H1 (cell line): ENCODE results near the gene U2AF1L4. TPM values are rescaled to one million over a fixed set of nuclear protein-coding genes. Genes with fewer than 3 reads are reported as not detected.

ENCODE experiments used
- CTCF ChIA-PET: fragments of 300-600 bp; sonication (Branson Sonifier 250); formaldehyde crosslinking; loops from one replicate; lab custom pipeline; 2021; ENCODE audit not compliant: partially characterized antibody; lab: Charles Lee
- POLR2A ChIA-PET: fragments of 300-600 bp; sonication (Branson Sonifier 250); formaldehyde crosslinking; loops from one replicate; lab custom pipeline; 2021; ENCODE audit warnings: inconsistent platforms; ENCODE audit not compliant: partially characterized antibody; lab: Charles Lee
- DNase-seq, 2 experiments: peaks; one replicate each; pipeline versions ENCODE4 v3.0.0 to v3.0.0-alpha.2; 2010 to 2022; ENCODE audit warnings: low spot score in 2 of 2, low read depth in 1 of 2, mixed read lengths in 1 of 2
- FAIRE-seq: peaks from 2 replicates; lab custom pipeline; 2011; peaks lifted over from hg19 to GRCh38; lab: Jason Lieb, UNC
- H2AFZ ChIP-seq: 2 replicates; pipeline ENCODE4 v1.8.1; 2012; ENCODE audit warnings: low read length, inconsistent platforms
- H2AK5ac ChIP-seq: 2 replicates; pipeline ENCODE4 v1.6.1; 2013; ENCODE audit warnings: low read depth, low read length
- H2BK120ac ChIP-seq: replicated peaks from 2 replicates; pipeline ENCODE3; 2013; ENCODE audit warnings: low read depth, low read length, inconsistent platforms
- H2BK12ac ChIP-seq: 2 replicates; pipeline ENCODE4 v1.6.1; 2013; ENCODE audit warnings: low read depth, low read length
- H2BK15ac ChIP-seq: 2 replicates; pipeline ENCODE4 v1.6.1; 2013; ENCODE audit warnings: low read length
- H2BK20ac ChIP-seq: 2 replicates; pipeline ENCODE4 v1.6.1; 2013; ENCODE audit warnings: low read length
- H2BK5ac ChIP-seq: 2 replicates; pipeline ENCODE4 v1.6.1; 2013; ENCODE audit warnings: low read depth, low read length
- H3K14ac ChIP-seq: 2 replicates; pipeline ENCODE4 v1.6.1; 2013; ENCODE audit warnings: inconsistent platforms; ENCODE audit not compliant: insufficient read length
- H3K18ac ChIP-seq: 2 replicates; pipeline ENCODE4 v1.6.1; 2013; ENCODE audit warnings: low read length; ENCODE audit errors: extremely low read depth
- H3K23ac ChIP-seq: 2 replicates; pipeline ENCODE4 v1.6.1; 2013; ENCODE audit warnings: inconsistent platforms; ENCODE audit not compliant: insufficient read length
- H3K23me2 ChIP-seq: 2 replicates; pipeline ENCODE4 v1.6.1; 2013; ENCODE audit warnings: low read depth, low read length
- H3K27ac ChIP-seq: 2 replicates; pipeline ENCODE4 v1.6.1; 2011; ENCODE audit warnings: low read depth, low read length, inconsistent platforms
- H3K27me3 ChIP-seq, 4 experiments: replicated peaks in 1 of 4; 1 replicate in 1 of 4; 2 replicates in 3 of 4; pipeline versions ENCODE4 v1.6.1 to v1.8.1; 2011 to 2013; ENCODE audit warnings: low read length in 3 of 4, mild to moderate bottlenecking in 3 of 4, inconsistent platforms in 2 of 4, mixed read lengths in 2 of 4, moderate library complexity in 1 of 4; ENCODE audit not compliant: control insufficient read depth in 3 of 4, insufficient read depth in 3 of 4; ENCODE audit errors: extremely low read depth in 1 of 4
- H3K36me3 ChIP-seq, 4 experiments: 2 replicates each; pipeline versions ENCODE4 v1.6.1 to v1.8.1; 2011 to 2013; ENCODE audit warnings: mild to moderate bottlenecking in 4 of 4, low read length in 3 of 4, moderate library complexity in 2 of 4, control low read depth in 1 of 4, inconsistent platforms in 1 of 4; ENCODE audit not compliant: insufficient read depth in 4 of 4, control insufficient read depth in 2 of 4
- H3K4ac ChIP-seq: replicated peaks from 2 replicates; pipeline ENCODE3; 2013; ENCODE audit warnings: low read length, low read depth, mixed read lengths, inconsistent platforms; ENCODE audit not compliant: insufficient read length
- H3K4me1 ChIP-seq, 4 experiments: replicated peaks in 1 of 4; 1 replicate in 1 of 4; 2 replicates in 3 of 4; pipeline versions ENCODE4 v1.6.1 to v1.8.1; 2011 to 2013; ENCODE audit warnings: low read length in 3 of 4, inconsistent platforms in 2 of 4, mixed read lengths in 1 of 4; ENCODE audit not compliant: insufficient read depth in 4 of 4, control insufficient read depth in 3 of 4
- H3K4me2 ChIP-seq, 2 experiments: 2 replicates each; pipeline versions ENCODE4 v1.6.1 to v1.8.1; 2011 to 2013; ENCODE audit warnings: low read depth in 2 of 2, low read length in 2 of 2, control low read depth in 1 of 2, inconsistent platforms in 1 of 2, mild to moderate bottlenecking in 1 of 2; ENCODE audit not compliant: insufficient read depth in 1 of 2
- H3K4me3 ChIP-seq, 4 experiments: fragments of 200-600, 300-600 bp in 1 of 4; sonication (generic), shearing (Covaris generic), sonication (Bioruptor Twin) in 1 of 4; 2 replicates each; pipeline versions ENCODE4 v1.5.1 to v1.8.1; 2011 to 2016; ENCODE audit warnings: low read length in 4 of 4, low read depth in 3 of 4, control low read depth in 2 of 4, inconsistent platforms in 2 of 4, mild to moderate bottlenecking in 2 of 4, mixed read lengths in 1 of 4, moderate library complexity in 1 of 4; ENCODE audit not compliant: insufficient read depth in 2 of 4; ENCODE audit errors: extremely low read depth in 1 of 4
- H3K56ac ChIP-seq: replicated peaks from 2 replicates; pipeline ENCODE3; 2013; ENCODE audit warnings: low read depth, mild to moderate bottlenecking, mixed read lengths, low read length, inconsistent platforms; ENCODE audit not compliant: insufficient read length
- H3K79me1 ChIP-seq: 2 replicates; pipeline ENCODE4 v1.6.1; 2013; ENCODE audit warnings: low read depth, low read length, control low read depth
- H3K79me2 ChIP-seq, 2 experiments: 2 replicates each; pipeline versions ENCODE4 v1.6.1 to v1.8.1; 2012 to 2013; ENCODE audit warnings: low read length in 2 of 2, mild to moderate bottlenecking in 2 of 2, inconsistent platforms in 1 of 2; ENCODE audit not compliant: insufficient read depth in 2 of 2, control insufficient read depth in 1 of 2
- H3K9ac ChIP-seq, 4 experiments: replicated peaks in 1 of 4; 1 replicate in 1 of 4; 2 replicates in 3 of 4; pipeline versions ENCODE4 v1.6.1 to v1.8.1; 2011 to 2013; ENCODE audit warnings: low read depth in 3 of 4, low read length in 3 of 4, control low read depth in 2 of 4, mild to moderate bottlenecking in 2 of 4, moderate library complexity in 2 of 4, inconsistent platforms in 1 of 4; ENCODE audit errors: extremely low read depth in 1 of 4
- H3K9me3 ChIP-seq, 2 experiments: 2 replicates each; pipeline versions ENCODE4 v1.6.1 to v1.8.1; 2012 to 2013; ENCODE audit warnings: mild to moderate bottlenecking in 2 of 2, moderate library complexity in 2 of 2, control low read depth in 1 of 2, inconsistent platforms in 1 of 2, low read depth in 1 of 2, low read length in 1 of 2, mixed read lengths in 1 of 2; ENCODE audit not compliant: insufficient read depth in 2 of 2
- H4K20me1 ChIP-seq, 2 experiments: replicated peaks in 1 of 2; 2 replicates each; pipeline versions ENCODE3 to v1.8.1; 2011 to 2013; ENCODE audit warnings: inconsistent platforms in 2 of 2, low read length in 2 of 2, mild to moderate bottlenecking in 1 of 2; ENCODE audit not compliant: insufficient read depth in 2 of 2, control insufficient read depth in 1 of 2
- H4K5ac ChIP-seq: 2 replicates; pipeline ENCODE4 v1.6.1; 2013; ENCODE audit warnings: low read length, low read depth, mixed read lengths, inconsistent platforms; ENCODE audit not compliant: insufficient read length
- H4K8ac ChIP-seq: 2 replicates; pipeline ENCODE4 v1.8.0; 2013; ENCODE audit warnings: mild to moderate bottlenecking, moderate library complexity, low read length, inconsistent platforms; ENCODE audit not compliant: insufficient read depth; ENCODE audit errors: extremely low read depth
- H4K91ac ChIP-seq: replicated peaks from 2 replicates; pipeline ENCODE3; 2013; ENCODE audit warnings: low read length, mixed read lengths, inconsistent platforms; ENCODE audit not compliant: insufficient read length
- CBX5 ChIP-seq: fragments of 300-800, 300-1000 bp; sonication (generic); IDR thresholded peaks from 2 replicates; pipeline ENCODE4 v1.7.1; 2016; ENCODE audit warnings: antibody characterized with exemption, low read length, low read depth
- HDAC6 ChIP-seq: IDR thresholded peaks from one replicate; pipeline ENCODE4 v1.7.1; 2012; ENCODE audit warnings: low read depth, mild to moderate bottlenecking, inconsistent platforms, low read length, moderate library complexity
- POLR2A ChIP-seq, 2 experiments: IDR thresholded peaks; 1 replicate in 1 of 2; 2 replicates in 1 of 2; pipeline ENCODE4 v1.6.1; 2011; ENCODE audit warnings: low read depth in 2 of 2, low read length in 2 of 2, mild to moderate bottlenecking in 2 of 2; ENCODE audit errors: control extremely low read depth in 1 of 2
- RBBP5 ChIP-seq: IDR thresholded peaks from 2 replicates; pipeline ENCODE4 v1.7.1; 2012; ENCODE audit warnings: low read depth, mild to moderate bottlenecking, inconsistent platforms, low read length, moderate library complexity, borderline replicate concordance
- SAP30 ChIP-seq: fragments of 300-600 bp; sonication (generic); IDR thresholded peaks from 2 replicates; pipeline ENCODE4 v1.7.1; 2012; ENCODE audit warnings: low read length, moderate library complexity, mild to moderate bottlenecking, inconsistent platforms; ENCODE audit not compliant: insufficient read depth, insufficient replicate concordance
- SIN3A ChIP-seq, 2 experiments: IDR thresholded peaks in 1 of 2; conservative IDR thresholded peaks in 1 of 2; 2 replicates each; pipeline ENCODE4 v1.6.1; 2011 to 2012; ENCODE audit warnings: low read length in 2 of 2, improper control_type of control experiment in 1 of 2, low read depth in 1 of 2, mild to moderate bottlenecking in 1 of 2
- SIRT6 ChIP-seq: IDR thresholded peaks from one replicate; pipeline ENCODE4 v1.7.1; 2012; ENCODE audit warnings: low read length, inconsistent platforms
- SIX5 ChIP-seq: IDR thresholded peaks from 2 replicates; pipeline ENCODE4 v1.6.1; 2011; ENCODE audit warnings: mild to moderate bottlenecking, low read depth, low read length
- SP1 ChIP-seq: IDR thresholded peaks from 2 replicates; pipeline ENCODE4 v1.6.1; 2011; ENCODE audit warnings: low read depth, low read length
- SP4 ChIP-seq: IDR thresholded peaks from 2 replicates; pipeline ENCODE4 v1.6.1; 2012; ENCODE audit warnings: low read length, inconsistent platforms
- SRF ChIP-seq: IDR thresholded peaks from 2 replicates; pipeline ENCODE4 v1.6.1; 2011; ENCODE audit warnings: mild to moderate bottlenecking, low read depth, low read length, moderate library complexity
- TAF7 ChIP-seq: optimal IDR thresholded peaks from 2 replicates; pipeline ENCODE3; 2011; ENCODE audit warnings: low read depth, mild to moderate bottlenecking, inconsistent platforms, low read length, moderate library complexity, borderline replicate concordance
- TCF12 ChIP-seq: IDR thresholded peaks from 2 replicates; pipeline ENCODE4 v1.6.1; 2011; ENCODE audit warnings: low read depth, mild to moderate bottlenecking, low read length
- WGBS, 2 experiments: shearing (Covaris generic) in 1 of 2; methylation state at CpG; one replicate each; pipeline versions ENCODE4 v1.1.6 to v1.1.7; 2013 to 2015; ENCODE audit warnings: low lambda C conversion rate in 2 of 2, mixed read lengths in 2 of 2, inconsistent platforms in 1 of 2, low coverage in 1 of 2, missing lambda C conversion rate in 1 of 2; ENCODE audit not compliant: insufficient replicate concordance in 2 of 2, insufficient coverage in 1 of 2, insufficient read length in 1 of 2; ENCODE audit errors: extremely low coverage in 1 of 2, missing lambda C conversion rate in 1 of 2; 5-methylcytosine and 5-hydroxymethylcytosine counted together
- polyA plus RNA-seq, 7 experiments: library from polyadenylated mRNA; depleted of rRNA in 3 of 7; stranded (reverse) in 5 of 7; unstranded in 2 of 7; fragments of >200 nt in 5 of 7; fragments of 200-250 nt in 2 of 7; gene quantifications; 1 replicate in 5 of 7; 2 replicates in 1 of 7; 4 replicates in 1 of 7; pipeline versions ENCODE4 v1.2.1 to v1.2.3, GENCODE V29; 2011 to 2013; ENCODE audit warnings: missing spikeins in 2 of 7, mixed read lengths in 2 of 7
- total RNA-seq: library from RNA; stranded (reverse); fragmentation: NEBNext Ultra II Directional; extraction: Animal tissue kit (Norgen Biotek cat#: 25700); gene quantifications from 2 replicates; pipeline ENCODE4 v1.2.1, GENCODE V29; 2021
- TF ChIP-seq, protein P1 (sequence below): IDR thresholded peaks from 2 replicates; pipeline ENCODE4 v1.6.1; 2011; ENCODE audit warnings: low read depth, mild to moderate bottlenecking, low read length; ENCODE audit not compliant: insufficient read depth

Gene U2AF1L4
- total and polyA plus RNA-seq, 2 of the 8 experiments (the other 6 are each of a cell fraction or from before 2014, with no cell fraction given): 15.1 to 32.7 TPM

GRCh38 chr19:35695895-35696422 is 49.3 kb downstream of the U2AF1L4 start:
- Histone ChIP-seq H3K23ac (no peak overlapping the region), H3K4me1 (no peaks in the 10 kb centered on the region), H2BK5ac (no peak overlapping the region), H3K56ac (no peak overlapping the region), H2BK120ac (no peak overlapping the region), H3K18ac (no peak overlapping the region), H3K4me3 (no peak overlapping the region), H2AFZ (no peak overlapping the region), H3K79me1 (no peaks in the 10 kb centered on the region), H4K91ac (no peak overlapping the region), H4K5ac (no peak overlapping the region), H3K79me2 (no peaks in the 10 kb centered on the region), H2BK12ac (no peak overlapping the region), H2BK15ac (no peak overlapping the region), H2AK5ac (0 out of 2 replicates have a peak overlapping the region, but pooled peaks have one; percentile 42), H3K9ac (no peak overlapping the region), H3K4ac (no peak overlapping the region), H3K4me2 (no peak overlapping the region), H4K8ac (no peak overlapping the region), H3K27ac (no peak overlapping the region), H3K14ac (no peak overlapping the region), H3K36me3 (no peaks in the 10 kb centered on the region), H4K20me1 (no peaks in the 10 kb centered on the region), H2BK20ac (no peak overlapping the region), H3K9me3 (no peaks in the 10 kb centered on the region), H3K27me3 (no peaks in the 10 kb centered on the region), H3K23me2 (no peaks in the 10 kb centered on the region)
- FAIRE-seq: no peak
- DNase-seq: no peak
- TF ChIP-seq SIX5 (no peak), SP1 (no peak), POLR2A (IDR thresholded peaks at IDR 0.05; ENCODE audit: control extremely low read depth in 1 of 2, low read depth in 2 of 2, low read length in 2 of 2) (no peak), SIN3A (conservative IDR thresholded peaks at IDR 0.05 in 1 of 2, IDR thresholded peaks at IDR 0.05 in 1 of 2; ENCODE audit: low read depth in 1 of 2, low read length in 2 of 2) (no peak), SIRT6 (no peak), CBX5 (no peak), TAF7 (no peak), TCF12 (no peak), SP4 (no peak), SAP30 (no peak), SRF (no peak), RBBP5 (no peak), HDAC6 (no peak)
- TF ChIP-seq, protein P1, sequence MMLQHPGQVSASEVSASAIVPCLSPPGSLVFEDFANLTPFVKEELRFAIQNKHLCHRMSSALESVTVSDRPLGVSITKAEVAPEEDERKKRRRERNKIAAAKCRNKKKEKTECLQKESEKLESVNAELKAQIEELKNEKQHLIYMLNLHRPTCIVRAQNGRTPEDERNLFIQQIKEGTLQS: no peak
- WGBS, 2 experiments: 75% methylated on average over 2 of the region's 2 CpGs; no CpG with 5 or more reads in 1 of the 2 experiments
- ChIA-PET POLR2A (interaction anchor here (0.6 to 2.6 kb wide), 4 partner anchors 16 to 185 kb away, joined by 3 to 11 read pairs (median 4); no protein-coding TSS in a partner anchor), CTCF (interaction anchor here (0.8 to 7.6 kb wide), 5 partner anchors 17 to 148 kb away, joined by 3 to 105 read pairs (median 4); no protein-coding TSS in a partner anchor)
